ENCODE measurements around the gene THSD7A.

THSD7A gene

GRCh38 chr7:11413901-11414300 is 418.1 kb downstream of the THSD7A start:
- TF ChIP-seq SIN3A (IDR thresholded peaks at IDR 0.05; ENCODE audit: borderline replicate concordance, insufficient read depth, low read length) (no peak), FOXP2 (optimal IDR thresholded peaks at IDR 0.05; ENCODE audit: borderline replicate concordance, extremely low read depth, extremely low read length, insufficient read depth) (no peak), REST (IDR thresholded peaks at IDR 0.05; ENCODE audit: insufficient read depth in 1 of 2, low read depth in 2 of 2, low read length in 2 of 2) (no peak), TAF1 (IDR thresholded peaks at IDR 0.05; ENCODE audit: borderline replicate concordance, insufficient read depth, low read length) (no peak), POLR2AphosphoS5 (IDR thresholded peaks at IDR 0.05; ENCODE audit: low read depth, low read length) (no peak)

DNA sequence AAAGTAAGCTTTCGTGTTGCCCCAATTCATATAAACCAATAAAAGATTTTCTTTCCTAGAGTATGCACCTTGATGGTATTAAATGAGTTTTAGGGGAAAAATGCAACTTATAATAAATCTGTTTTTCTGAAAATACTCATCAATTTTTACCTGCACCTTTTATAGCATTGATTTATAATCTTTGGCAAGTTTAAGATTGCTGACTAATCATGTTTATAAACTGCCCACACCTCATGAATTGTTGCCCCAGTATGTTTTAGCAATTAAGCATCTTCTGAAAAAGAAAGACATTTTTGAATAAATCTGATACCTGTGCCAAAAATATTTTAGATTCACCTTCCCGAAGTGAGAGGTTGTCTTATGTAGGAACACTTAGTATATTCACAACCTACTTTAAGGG is 420.0 kb downstream of the THSD7A start:
- TF ChIP-seq FOXP2 (optimal IDR thresholded peaks at IDR 0.05; ENCODE audit: borderline replicate concordance, extremely low read depth, extremely low read length, insufficient read depth) (no peak), REST (IDR thresholded peaks at IDR 0.05; ENCODE audit: insufficient read depth in 1 of 2, low read depth in 2 of 2, low read length in 2 of 2) (no peak), POLR2AphosphoS5 (IDR thresholded peaks at IDR 0.05; ENCODE audit: low read depth, low read length) (no peak), TAF1 (IDR thresholded peaks at IDR 0.05; ENCODE audit: borderline replicate concordance, insufficient read depth, low read length) (no peak), SIN3A (IDR thresholded peaks at IDR 0.05; ENCODE audit: borderline replicate concordance, insufficient read depth, low read length) (no peak)

DNA sequence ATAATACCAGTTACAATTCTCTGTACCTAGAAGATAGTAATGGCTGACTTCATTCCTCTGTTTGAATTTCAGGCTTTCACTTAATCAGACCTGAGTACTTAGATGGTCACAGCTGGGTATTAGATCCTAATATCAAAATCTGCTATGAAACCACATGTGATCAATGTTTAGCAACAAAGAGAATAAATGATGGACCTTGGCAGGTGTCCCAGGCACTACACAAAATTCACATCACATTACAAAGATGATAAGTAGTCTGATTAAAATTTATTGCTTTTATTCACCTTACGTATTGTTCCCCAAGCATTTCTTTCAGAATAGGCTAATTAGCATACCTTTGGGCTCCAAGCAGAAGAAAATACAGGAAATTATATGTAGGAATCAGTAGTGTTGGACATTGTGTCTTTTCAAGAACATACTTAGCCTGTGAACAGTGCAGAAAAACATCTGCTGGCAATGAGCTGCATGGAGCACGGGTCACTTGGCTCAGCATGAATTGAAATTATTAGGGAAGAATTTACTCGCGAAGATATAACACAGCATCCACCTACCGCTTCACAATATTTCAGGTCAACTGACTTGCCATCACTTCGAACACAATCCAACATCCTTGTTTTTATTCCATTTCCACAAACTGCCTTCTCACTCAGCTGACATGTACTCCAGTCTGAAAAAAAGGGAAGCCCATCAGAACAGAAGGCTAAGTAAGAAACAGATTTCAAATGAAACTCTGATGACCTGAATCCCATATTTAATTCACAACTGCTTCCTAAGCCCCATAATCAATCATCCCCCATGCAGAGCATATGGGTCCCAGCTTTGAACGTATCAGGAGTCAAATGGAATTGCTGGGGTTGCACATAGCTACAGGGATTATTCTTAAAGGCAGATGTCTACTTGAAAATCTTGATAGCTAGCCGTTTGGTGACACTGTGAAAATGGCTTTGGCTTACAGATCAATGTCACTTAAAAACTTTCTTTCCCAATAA is 421.0 kb downstream of the THSD7A start:
- TF ChIP-seq REST (IDR thresholded peaks at IDR 0.05; ENCODE audit: insufficient read depth in 1 of 2, low read depth in 2 of 2, low read length in 2 of 2) (no peak), POLR2AphosphoS5 (IDR thresholded peaks at IDR 0.05; ENCODE audit: low read depth, low read length) (no peak), FOXP2 (optimal IDR thresholded peaks at IDR 0.05; ENCODE audit: borderline replicate concordance, extremely low read depth, extremely low read length, insufficient read depth) (no peak), SIN3A (IDR thresholded peaks at IDR 0.05; ENCODE audit: borderline replicate concordance, insufficient read depth, low read length) (no peak), TAF1 (IDR thresholded peaks at IDR 0.05; ENCODE audit: borderline replicate concordance, insufficient read depth, low read length) (no peak)

GRCh38 chr7:11404355-11404754 is 427.6 kb downstream of the THSD7A start:
- TF ChIP-seq POLR2AphosphoS5 (IDR thresholded peaks at IDR 0.05; ENCODE audit: low read depth, low read length) (no peak), SIN3A (IDR thresholded peaks at IDR 0.05; ENCODE audit: borderline replicate concordance, insufficient read depth, low read length) (no peak), TAF1 (IDR thresholded peaks at IDR 0.05; ENCODE audit: borderline replicate concordance, insufficient read depth, low read length) (no peak), FOXP2 (optimal IDR thresholded peaks at IDR 0.05; ENCODE audit: borderline replicate concordance, extremely low read depth, extremely low read length, insufficient read depth) (no peak)

DNA sequence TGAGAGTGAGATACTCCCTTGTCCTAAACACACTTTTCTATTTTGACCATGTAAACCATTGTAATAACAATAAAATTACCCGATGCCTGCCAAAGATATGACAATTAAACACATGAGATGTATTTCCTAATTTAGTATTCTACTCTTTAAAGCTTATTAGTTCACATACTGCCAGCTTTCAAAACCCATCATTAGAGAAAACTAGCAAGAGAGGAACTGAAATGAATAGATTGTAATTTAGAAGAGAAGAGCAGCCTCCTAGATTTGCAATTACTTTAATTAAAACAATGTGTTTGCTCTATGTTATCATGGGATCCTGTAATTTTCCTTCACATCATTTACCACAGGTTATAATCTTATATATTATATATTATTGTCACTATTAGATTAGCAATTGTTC is 428.2 kb downstream of the THSD7A start:
- no peak for TF ChIP-seq TAF1 (IDR thresholded peaks at IDR 0.05; ENCODE audit: borderline replicate concordance, insufficient read depth, low read length)
- TF ChIP-seq REST (IDR thresholded peaks at IDR 0.05; ENCODE audit: insufficient read depth in 1 of 2, low read depth in 2 of 2, low read length in 2 of 2): no peak
- TF ChIP-seq SIN3A (IDR thresholded peaks at IDR 0.05; ENCODE audit: borderline replicate concordance, insufficient read depth, low read length): no peak
- TF ChIP-seq POLR2AphosphoS5 (IDR thresholded peaks at IDR 0.05; ENCODE audit: low read depth, low read length): no peak
- TF ChIP-seq FOXP2 (optimal IDR thresholded peaks at IDR 0.05; ENCODE audit: borderline replicate concordance, extremely low read depth, extremely low read length, insufficient read depth): no peak
